ENCODE results near the gene EPC1.

- TF ChIP-seq CTCF (conservative IDR thresholded peaks at IDR 0.05; ENCODE audit: low read length), result no peak
- no peak for TF ChIP-seq EZH2phosphoT487 (IDR thresholded peaks at IDR 0.05; ENCODE audit: borderline replicate concordance, low read depth, low read length)
Observed at GRCh38 chr10:32227802-32228201, 119.2 kb downstream of the EPC1 start.

Data from OCI-LY7 (cell line).